Lower leg skin (tissue), 3 donors: ENCODE data around the gene ZFP90.

Source experiments
- CTCF ChIP-seq, 3 donors: fragments of 450-650 bp; IDR thresholded peaks; one replicate each; pipeline ENCODE4 v1.5.1; 2016; ENCODE audit warnings: antibody characterized with exemption in 3 of 3, mild to moderate bottlenecking in 3 of 3, moderate library complexity in 2 of 3
- POLR2A ChIP-seq, 2 donors: fragments of 450-650 bp; IDR thresholded peaks; one replicate each; pipeline ENCODE4 v1.6.1; 2016 to 2017; ENCODE audit warnings: antibody characterized with exemption in 2 of 2, mild to moderate bottlenecking in 1 of 2, moderate library complexity in 1 of 2

GRCh38 chr16:68512183-68512582 lies 26.9 kb upstream of the ZFP90 start:
- TF ChIP-seq CTCF (IDR thresholded peaks at IDR 0.05), result no peak
- TF ChIP-seq POLR2A (IDR thresholded peaks at IDR 0.05), result no peak
